ENCODE measurements around the gene NOL9. TPM values are rescaled to one million over a fixed set of nuclear protein-coding genes. Genes with fewer than 3 reads are reported as not detected.

The NOL9 gene
- total and polyA plus RNA-seq, 2 of the 13 experiments (the other 11 are each of a cell fraction or from before 2014, with no cell fraction given) = 18.0 to 24.7 TPM

DNA sequence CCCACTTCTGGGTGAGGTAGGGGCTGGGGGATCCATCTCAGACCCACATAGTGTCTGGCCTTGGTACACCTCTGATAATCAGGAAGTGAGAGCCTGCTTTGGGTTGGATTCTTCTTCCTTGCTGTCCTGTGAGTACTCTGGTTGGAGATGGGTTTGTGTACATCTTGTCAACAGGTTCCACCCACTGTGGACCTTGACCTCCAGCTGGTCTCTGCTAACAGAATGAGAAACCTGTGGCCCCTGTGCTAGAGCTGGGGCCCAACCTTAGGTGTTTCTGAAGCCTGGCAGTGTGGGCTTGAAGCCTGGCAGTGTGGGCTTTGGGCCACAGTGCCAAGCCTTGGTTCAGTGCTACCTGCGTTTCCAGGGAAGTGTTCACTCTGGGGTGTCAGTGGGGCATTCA lies 28.1 kb upstream of the NOL9 start (continued):
- TF ChIP-seq ZNF407 (CRISPR knock-in tag; IDR thresholded peaks at IDR 0.05; ENCODE audit: not compliant biosample characterization) = no peak
- TF ChIP-seq ZFP82 (CRISPR knock-in tag; IDR thresholded peaks at IDR 0.05; ENCODE audit: borderline replicate concordance) = no peak
- TF ChIP-seq, protein P1, sequence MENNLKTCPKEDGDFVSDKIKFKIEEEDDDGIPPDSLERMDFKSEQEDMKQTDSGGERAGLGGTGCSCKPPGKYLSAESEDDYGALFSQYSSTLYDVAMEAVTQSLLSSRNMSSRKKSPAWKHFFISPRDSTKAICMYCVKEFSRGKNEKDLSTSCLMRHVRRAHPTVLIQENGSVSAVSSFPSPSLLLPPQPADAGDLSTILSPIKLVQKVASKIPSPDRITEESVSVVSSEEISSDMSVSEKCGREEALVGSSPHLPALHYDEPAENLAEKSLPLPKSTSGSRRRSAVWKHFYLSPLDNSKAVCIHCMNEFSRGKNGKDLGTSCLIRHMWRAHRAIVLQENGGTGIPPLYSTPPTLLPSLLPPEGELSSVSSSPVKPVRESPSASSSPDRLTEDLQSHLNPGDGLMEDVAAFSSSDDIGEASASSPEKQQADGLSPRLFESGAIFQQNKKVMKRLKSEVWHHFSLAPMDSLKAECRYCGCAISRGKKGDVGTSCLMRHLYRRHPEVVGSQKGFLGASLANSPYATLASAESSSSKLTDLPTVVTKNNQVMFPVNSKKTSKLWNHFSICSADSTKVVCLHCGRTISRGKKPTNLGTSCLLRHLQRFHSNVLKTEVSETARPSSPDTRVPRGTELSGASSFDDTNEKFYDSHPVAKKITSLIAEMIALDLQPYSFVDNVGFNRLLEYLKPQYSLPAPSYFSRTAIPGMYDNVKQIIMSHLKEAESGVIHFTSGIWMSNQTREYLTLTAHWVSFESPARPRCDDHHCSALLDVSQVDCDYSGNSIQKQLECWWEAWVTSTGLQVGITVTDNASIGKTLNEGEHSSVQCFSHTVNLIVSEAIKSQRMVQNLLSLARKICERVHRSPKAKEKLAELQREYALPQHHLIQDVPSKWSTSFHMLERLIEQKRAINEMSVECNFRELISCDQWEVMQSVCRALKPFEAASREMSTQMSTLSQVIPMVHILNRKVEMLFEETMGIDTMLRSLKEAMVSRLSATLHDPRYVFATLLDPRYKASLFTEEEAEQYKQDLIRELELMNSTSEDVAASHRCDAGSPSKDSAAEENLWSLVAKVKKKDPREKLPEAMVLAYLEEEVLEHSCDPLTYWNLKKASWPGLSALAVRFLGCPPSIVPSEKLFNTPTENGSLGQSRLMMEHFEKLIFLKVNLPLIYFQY (CRISPR knock-in tag; IDR thresholded peaks at IDR 0.05; ENCODE audit: borderline replicate concordance) = peak; percentile 80; the same call in 1 of the 2 replicates
- TF ChIP-seq ZNF432 (CRISPR knock-in tag; IDR thresholded peaks at IDR 0.05; ENCODE audit: borderline replicate concordance) = no peak
- TF ChIP-seq BRCA1 (CRISPR knock-in tag; IDR thresholded peaks at IDR 0.05) = no peak
- peak; percentile 49; the same call in 1 of the 2 replicates for TF ChIP-seq ZNF652 (CRISPR knock-in tag; IDR thresholded peaks at IDR 0.05; ENCODE audit: borderline replicate concordance, low read depth)
- TF ChIP-seq ZHX2 (IDR thresholded peaks at IDR 0.05; ENCODE audit: low read depth) = no peak
- no peak for TF ChIP-seq ZHX2 (CRISPR knock-in tag; IDR thresholded peaks at IDR 0.05; ENCODE audit: borderline replicate concordance)
- TF ChIP-seq ZNF282 (IDR thresholded peaks at IDR 0.05; ENCODE audit: partially characterized antibody) = no peak
